ENCODE results near the gene MYBPC1. TPM values are rescaled to one million over a fixed set of nuclear protein-coding genes. Genes with fewer than 3 reads are reported as not detected.
A peak's percentile ranks its signal among the peaks of the same experiment; 100 is the strongest.

The MYBPC1 gene
- total and polyA plus RNA-seq, 2 of the 13 experiments (the other 11 are each of a cell fraction or from before 2014, with no cell fraction given): 0.31 to 0.53 TPM

- TF ChIP-seq BRF2 (CRISPR knock-in tag; IDR thresholded peaks at IDR 0.05): no peak
- no peak for TF ChIP-seq PAWR (CRISPR knock-in tag; IDR thresholded peaks at IDR 0.05; ENCODE audit: borderline replicate concordance)
- TF ChIP-seq RFXANK (CRISPR knock-in tag; IDR thresholded peaks at IDR 0.05): no peak
- TF ChIP-seq PCBP1 (IDR thresholded peaks at IDR 0.05; ENCODE audit: borderline replicate concordance, low read depth, low read length): no peak
- no peak for TF ChIP-seq THYN1 (CRISPR knock-in tag; IDR thresholded peaks at IDR 0.05; ENCODE audit: borderline replicate concordance, low read depth)
- no peak for TF ChIP-seq ZNF441 (CRISPR knock-in tag; IDR thresholded peaks at IDR 0.05; ENCODE audit: borderline replicate concordance)
- no peak for TF ChIP-seq SNAPC4 (CRISPR knock-in tag; IDR thresholded peaks at IDR 0.05)
- TF ChIP-seq, protein P1, sequence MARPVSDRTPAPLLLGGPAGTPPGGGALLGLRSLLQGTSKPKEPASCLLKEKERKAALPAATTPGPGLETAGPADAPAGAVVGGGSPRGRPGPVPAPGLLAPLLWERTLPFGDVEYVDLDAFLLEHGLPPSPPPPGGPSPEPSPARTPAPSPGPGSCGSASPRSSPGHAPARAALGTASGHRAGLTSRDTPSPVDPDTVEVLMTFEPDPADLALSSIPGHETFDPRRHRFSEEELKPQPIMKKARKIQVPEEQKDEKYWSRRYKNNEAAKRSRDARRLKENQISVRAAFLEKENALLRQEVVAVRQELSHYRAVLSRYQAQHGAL (CRISPR knock-in tag; IDR thresholded peaks at IDR 0.05; ENCODE audit: not compliant biosample characterization): no peak
- TF ChIP-seq RBM39 (IDR thresholded peaks at IDR 0.05; ENCODE audit: low read depth, low read length, poor library complexity, severe bottlenecking): no peak
- no peak for TF ChIP-seq ZNF335 (CRISPR knock-in tag; IDR thresholded peaks at IDR 0.05)
- TF ChIP-seq GATA4 (IDR thresholded peaks at IDR 0.05; ENCODE audit: borderline replicate concordance, low read depth): peak; percentile 70; the same call in 1 of the 2 replicates
- TF ChIP-seq RXRA (CRISPR knock-in tag; IDR thresholded peaks at IDR 0.05): no peak; the same call in 1 of the 2 replicates
- no peak for TF ChIP-seq BHLHE40 (IDR thresholded peaks at IDR 0.05; ENCODE audit: low read length)
- TF ChIP-seq TAF1 (CRISPR knock-in tag; IDR thresholded peaks at IDR 0.05): no peak
- TF ChIP-seq NR3C1 (CRISPR knock-in tag; IDR thresholded peaks at IDR 0.05): no peak
- no peak for TF ChIP-seq JUN (CRISPR knock-in tag; IDR thresholded peaks at IDR 0.05)
- TF ChIP-seq ZFP41 (CRISPR knock-in tag; IDR thresholded peaks at IDR 0.05; ENCODE audit: borderline replicate concordance): no peak
- TF ChIP-seq ZNF337 (CRISPR knock-in tag; IDR thresholded peaks at IDR 0.05; ENCODE audit: borderline replicate concordance, low read depth): no peak
- TF ChIP-seq NR2F2 (IDR thresholded peaks at IDR 0.05; ENCODE audit: borderline replicate concordance, low read depth): peak; percentile 45; the same call in 1 of the 2 replicates
- no peak for TF ChIP-seq SMARCC2 (IDR thresholded peaks at IDR 0.05)
- TF ChIP-seq SRSF4 (IDR thresholded peaks at IDR 0.05; ENCODE audit: low read depth, low read length, poor library complexity, severe bottlenecking): no peak
- no peak for TF ChIP-seq AKAP8 (CRISPR knock-in tag; IDR thresholded peaks at IDR 0.05)
- TF ChIP-seq RORA (CRISPR knock-in tag; IDR thresholded peaks at IDR 0.05): no peak
- TF ChIP-seq PCBP2 (optimal IDR thresholded peaks at IDR 0.05; ENCODE audit: low read depth, low read length, poor library complexity, severe bottlenecking): no peak
- TF ChIP-seq ZNF780A (CRISPR knock-in tag; IDR thresholded peaks at IDR 0.05): no peak
- no peak for TF ChIP-seq ZNF773 (CRISPR knock-in tag; IDR thresholded peaks at IDR 0.05; ENCODE audit: borderline replicate concordance)
These were observed 4.5 kb downstream of the MYBPC1 start (continued) for GRCh38 chr12:101599311-101599710.
